Stomach (tissue), 4 donors: ENCODE measurements around the gene TCOF1.

Experiments used
- EP300 ChIP-seq: sonication (generic); formaldehyde crosslinking; IDR thresholded peaks from one replicate; pipeline ENCODE4 v1.6.1; 2017; ENCODE audit warnings: antibody characterized with exemption
- POLR2A ChIP-seq, 4 donors: fragments of 450-650 bp; IDR thresholded peaks; one replicate each; pipeline ENCODE4 v1.6.1; 2016; ENCODE audit warnings: antibody characterized with exemption in 4 of 4, control low read depth in 2 of 4, mild to moderate bottlenecking in 1 of 4, moderate library complexity in 1 of 4
- TF ChIP-seq, protein P1 (sequence below), 7 experiments: fragments of 450-650 bp in 4 of 7; fragments of 200-600 bp in 3 of 7; sonication (generic) in 3 of 7; IDR thresholded peaks; one replicate each; pipeline ENCODE4 v1.5.1; 2016 to 2019; ENCODE audit warnings: antibody characterized with exemption in 7 of 7, control low read depth in 2 of 7, mild to moderate bottlenecking in 1 of 7

DNA sequence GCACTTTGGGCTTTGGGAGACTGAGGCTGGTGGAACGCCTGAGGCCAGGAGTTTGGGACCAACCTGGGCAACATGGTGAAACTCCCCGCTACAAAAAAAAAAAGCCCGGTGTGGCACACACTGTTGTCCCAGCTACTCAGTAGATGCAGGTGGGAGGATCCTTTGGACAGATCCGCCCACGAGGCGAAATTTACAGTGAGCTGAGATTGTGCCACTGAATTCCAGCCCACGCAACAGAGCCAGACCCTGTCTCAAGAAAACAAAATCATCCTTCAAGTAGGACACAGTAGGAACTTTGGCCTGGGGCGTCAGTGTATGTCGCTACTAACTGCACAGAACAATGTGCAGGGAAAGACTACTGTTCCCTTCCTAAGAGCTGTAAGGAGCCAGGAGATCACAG lies 87.3 kb downstream of the TCOF1 start:
- TF ChIP-seq, protein P1, sequence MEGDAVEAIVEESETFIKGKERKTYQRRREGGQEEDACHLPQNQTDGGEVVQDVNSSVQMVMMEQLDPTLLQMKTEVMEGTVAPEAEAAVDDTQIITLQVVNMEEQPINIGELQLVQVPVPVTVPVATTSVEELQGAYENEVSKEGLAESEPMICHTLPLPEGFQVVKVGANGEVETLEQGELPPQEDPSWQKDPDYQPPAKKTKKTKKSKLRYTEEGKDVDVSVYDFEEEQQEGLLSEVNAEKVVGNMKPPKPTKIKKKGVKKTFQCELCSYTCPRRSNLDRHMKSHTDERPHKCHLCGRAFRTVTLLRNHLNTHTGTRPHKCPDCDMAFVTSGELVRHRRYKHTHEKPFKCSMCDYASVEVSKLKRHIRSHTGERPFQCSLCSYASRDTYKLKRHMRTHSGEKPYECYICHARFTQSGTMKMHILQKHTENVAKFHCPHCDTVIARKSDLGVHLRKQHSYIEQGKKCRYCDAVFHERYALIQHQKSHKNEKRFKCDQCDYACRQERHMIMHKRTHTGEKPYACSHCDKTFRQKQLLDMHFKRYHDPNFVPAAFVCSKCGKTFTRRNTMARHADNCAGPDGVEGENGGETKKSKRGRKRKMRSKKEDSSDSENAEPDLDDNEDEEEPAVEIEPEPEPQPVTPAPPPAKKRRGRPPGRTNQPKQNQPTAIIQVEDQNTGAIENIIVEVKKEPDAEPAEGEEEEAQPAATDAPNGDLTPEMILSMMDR (IDR thresholded peaks at IDR 0.05), result no peak
- no peak for TF ChIP-seq EP300
- no peak for TF ChIP-seq POLR2A (IDR thresholded peaks at IDR 0.05)
